GM18868 (cell line): ENCODE results near the gene DENND1A.
"Not testable (repeated sequence)": the region's sequence is repeated elsewhere in the genome, so short reads cannot be mapped to it uniquely, and the experiment has no call there.

Source experiments
- ATAC-seq: cut with Tn5 transposase; IDR thresholded peaks from one replicate; pipeline ENCODE4 v1.9.1; 2021; ENCODE audit warnings: mild to moderate bottlenecking, moderate library complexity; ENCODE audit not compliant: unreplicated experiment

Gene DENND1A

DNA sequence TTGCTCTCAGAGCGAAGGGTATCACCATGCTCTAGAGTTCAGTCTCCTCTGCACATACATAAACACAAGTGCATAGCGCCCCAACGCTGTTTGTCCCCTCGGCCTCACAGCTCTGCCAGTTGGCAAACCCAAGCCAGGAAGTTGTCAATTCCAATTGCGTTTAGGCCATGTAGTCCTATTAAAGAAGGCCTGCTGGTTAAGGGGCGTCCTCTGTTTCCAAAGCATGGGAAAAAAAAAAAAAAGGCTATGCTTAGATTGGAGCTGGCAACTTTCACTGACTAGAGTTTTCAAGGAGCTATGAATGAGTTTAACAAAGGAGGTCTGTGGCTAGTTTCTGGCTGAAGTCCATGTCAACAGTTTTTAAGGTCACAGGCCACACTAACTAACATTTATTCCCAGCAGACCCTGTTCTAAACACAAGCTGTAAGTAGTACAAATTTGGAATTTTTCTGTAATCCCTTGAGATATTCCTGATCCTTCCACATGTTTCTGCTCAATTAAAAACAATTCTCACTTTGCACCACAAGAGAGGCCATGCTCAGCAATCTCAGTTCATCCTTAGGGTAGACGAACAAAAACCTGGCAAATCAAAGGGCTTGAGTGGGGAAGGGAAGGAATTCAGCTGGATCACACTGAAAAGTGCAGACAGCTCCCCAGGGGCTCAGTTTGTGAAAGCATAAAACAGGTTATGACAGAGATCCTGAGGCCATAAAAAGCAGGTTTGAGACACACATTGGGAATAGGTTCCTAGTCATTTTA, 187.7 kb downstream of the DENND1A start:
- no peak for ATAC-seq

DNA sequence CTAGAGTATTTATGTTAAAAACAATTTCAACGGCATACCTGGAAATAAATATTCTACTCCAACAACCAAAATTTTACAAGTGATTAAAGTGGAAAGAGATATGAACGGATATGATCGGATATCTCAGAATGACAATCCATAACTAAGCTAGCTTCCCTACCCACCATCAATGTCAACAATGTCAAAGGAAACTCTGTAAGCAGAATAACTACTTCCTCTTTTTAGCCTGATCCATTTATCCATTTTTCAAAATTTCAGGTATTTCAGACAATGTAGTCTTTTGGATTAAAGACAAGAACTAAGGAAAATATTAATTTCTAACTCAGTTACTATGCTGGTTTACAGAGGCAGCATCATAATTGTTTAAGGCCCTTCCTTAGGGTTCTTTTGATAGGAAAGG, 188.7 kb downstream of the DENND1A start:
- ATAC-seq: no peak

DNA sequence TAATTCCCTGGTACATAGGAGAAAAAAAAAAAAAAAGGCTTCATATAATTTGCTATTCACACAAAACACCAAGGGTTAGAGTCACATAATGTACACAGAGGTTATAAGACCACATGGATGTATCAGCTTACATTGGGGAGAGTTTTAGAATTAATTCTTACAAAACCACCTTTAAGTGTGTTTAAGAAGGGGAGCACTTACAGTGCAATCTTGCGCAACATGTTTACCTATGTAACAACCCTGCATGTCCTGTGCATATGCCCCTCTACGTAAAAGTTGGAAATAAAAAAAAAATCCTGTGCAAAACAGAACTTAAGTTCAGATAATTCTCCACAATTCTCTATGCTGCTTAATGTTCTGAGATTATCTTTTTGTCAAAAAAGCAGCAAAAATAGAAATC, 190.0 kb downstream of the DENND1A start:
- ATAC-seq: no peak

DNA sequence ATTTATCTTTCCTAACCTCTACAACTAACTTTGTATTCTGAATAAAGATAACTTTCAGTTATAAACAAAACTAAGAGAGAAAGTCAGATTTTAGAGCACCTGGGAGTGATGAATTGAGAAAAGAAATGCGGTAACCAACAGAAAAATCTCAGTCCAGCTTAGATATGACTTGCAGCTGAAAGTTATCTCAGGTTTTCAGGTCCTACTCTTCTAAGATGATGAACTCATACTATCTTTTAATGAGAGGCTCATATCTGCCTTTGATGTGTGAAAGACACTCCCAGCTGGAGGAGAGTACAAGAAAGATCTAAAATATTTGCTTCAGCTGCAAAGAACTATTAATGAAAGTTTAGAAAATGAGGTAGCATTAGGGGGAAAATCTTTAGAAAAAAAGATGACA, 190.5 kb downstream of the DENND1A start:
- peak; percentile 52 for ATAC-seq

DNA sequence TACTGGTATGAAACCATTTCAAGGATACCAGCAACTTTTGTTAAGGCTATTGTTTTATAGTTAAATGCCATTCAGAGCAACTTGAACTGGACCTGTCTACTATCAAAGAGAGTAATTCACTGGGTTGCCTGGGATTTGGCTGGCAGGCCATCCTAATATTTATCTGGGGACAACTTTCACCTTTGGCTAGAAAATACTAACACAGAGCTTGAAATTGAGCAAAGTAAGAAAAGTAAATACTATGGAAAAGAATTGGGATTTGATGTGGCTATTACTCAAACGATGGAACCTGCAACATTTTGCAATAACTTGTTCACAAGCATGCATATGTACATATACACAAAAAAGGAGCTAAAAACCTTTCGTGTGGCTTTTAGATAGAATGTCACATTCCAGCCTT, 191.3 kb downstream of the DENND1A start:
- no peak for ATAC-seq

DNA sequence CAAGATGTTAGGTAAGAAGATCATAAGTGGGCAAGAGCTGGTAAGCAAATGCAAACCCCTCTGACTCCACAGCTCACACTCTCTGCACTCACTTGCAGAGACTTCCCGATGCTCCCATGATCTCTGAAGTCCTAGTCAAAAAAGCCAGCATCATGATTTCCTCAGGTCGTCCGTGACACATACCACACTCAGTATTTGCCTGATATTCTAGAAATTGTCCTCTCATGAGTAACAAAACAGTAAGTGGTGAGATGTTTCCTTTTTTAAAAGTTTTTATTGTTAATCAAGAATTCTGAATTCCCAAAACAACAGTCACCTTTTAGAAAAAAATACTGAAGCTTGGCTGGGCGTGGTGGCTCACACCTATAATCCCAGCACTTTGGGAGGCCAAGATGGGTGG, 194.6 kb downstream of the DENND1A start:
- no peak for ATAC-seq

DNA sequence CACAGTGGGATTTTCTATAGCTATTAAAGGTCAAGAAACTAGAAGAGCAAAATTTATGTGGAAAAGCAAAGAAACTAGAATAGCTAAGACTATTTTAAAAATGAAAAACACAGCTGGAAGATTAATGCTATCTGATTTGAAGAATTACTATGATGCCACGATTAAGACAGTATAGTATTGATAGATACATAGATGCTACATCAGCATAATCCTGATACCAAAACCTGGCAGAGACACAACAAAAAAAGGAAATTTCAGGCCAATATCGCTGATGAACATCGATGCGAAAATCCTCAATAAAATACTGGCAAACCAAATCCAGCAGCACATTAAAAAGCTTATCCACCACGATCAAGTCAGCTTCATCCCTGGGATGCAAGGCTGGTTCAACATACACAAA, 201.4 kb downstream of the DENND1A start:
- not testable (repeated sequence) for ATAC-seq

DNA sequence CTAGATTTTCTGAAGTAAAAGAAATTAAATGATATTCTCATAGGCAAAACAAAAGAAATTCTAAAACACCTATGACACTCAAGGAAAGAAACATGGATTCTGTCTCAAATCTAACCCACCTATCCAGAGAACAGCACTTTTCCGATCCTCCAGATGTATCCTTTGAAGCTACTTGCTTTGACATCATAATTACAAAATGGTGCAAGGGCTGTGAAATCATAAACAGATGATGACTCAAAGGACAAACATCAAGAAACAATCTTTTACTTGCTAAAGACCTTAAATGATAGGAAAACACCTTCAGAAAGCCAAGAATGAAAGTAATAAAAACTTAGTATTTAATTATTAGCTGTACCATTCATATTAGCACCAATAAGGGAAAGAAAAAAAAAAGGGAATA, 202.6 kb downstream of the DENND1A start:
- no peak for ATAC-seq

DNA sequence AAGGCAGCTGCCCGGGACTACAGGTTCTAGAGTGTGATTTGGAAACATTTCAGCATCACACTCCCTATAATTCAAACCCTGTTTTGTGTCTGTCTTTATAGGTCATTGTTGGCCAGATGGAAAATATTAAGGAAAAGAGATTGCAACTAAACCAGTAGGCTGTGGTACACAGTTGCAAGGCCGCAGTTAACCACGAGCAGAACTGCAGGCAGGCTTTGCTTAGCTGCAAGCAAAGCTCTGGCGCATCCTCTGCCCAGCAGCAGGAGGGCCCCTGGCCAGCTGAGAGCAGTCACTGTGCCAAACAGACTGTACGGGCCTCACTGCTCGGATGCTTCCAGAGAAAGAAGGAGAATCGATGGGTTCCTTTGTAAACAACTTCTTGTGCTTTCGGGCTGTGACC, 204.5 kb downstream of the DENND1A start:
- ATAC-seq: no peak

DNA sequence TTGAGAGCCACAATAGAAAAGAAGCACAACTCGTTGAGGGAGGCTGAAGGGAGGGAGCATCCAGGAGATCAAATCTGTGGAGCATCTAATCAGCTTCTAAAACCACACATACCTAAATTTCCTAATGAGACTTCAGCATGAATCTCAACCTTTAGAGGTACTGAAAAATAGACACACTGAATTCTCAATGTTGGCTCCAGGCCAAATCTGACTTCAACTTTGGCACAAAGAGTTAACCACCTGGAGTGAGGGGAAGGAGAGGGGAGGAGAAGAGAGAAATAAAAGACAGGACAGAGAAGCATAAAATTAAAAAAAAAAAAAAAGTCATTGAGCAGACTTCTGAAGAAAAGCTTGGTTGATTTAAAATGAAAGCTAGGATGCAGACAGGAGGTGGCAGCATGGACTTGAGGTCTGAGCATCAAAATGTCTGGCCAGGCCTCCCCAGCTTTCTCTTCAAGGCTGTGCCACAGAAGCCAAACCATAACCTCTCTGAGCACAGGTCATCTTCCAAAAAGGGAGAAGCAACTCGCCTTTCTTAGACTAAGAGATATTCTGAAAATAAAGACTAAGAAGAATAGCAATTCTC, 205.6 kb downstream of the DENND1A start:
- ATAC-seq: no peak

DNA sequence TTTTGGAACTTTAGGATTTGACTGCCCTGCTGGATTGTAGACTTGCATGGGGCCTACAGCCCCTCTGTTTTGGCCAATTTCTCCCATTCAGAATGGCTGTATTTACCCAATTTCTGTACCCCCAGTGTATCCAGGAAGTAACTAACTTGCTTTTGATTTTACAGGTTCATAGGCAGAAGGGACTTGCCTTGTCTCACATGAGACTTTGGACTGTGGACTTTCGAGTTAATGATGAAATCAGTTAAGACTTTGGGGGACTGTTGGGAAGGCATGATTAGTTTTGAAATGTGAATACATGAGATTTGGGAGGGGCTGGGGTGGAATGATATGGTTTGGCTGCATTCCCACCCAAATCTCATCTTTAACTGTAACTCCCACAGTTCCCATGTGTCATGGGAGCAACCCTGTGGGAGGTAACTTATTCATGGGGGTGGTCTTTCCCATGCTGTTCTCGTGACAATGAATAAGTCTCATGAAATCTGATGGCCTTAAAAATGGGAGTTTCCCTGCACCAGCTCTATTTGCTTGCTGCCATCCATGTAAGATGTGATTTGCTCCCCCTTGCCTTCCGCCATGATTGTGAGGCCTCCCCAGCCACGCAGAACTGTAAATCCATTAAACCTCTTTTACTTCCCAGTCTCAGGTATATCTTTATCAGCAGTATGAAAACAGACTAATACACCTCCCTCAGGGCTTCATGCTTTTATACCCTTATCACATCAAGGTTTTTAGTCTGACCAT, 206.6 kb downstream of the DENND1A start:
- no peak for ATAC-seq

DNA sequence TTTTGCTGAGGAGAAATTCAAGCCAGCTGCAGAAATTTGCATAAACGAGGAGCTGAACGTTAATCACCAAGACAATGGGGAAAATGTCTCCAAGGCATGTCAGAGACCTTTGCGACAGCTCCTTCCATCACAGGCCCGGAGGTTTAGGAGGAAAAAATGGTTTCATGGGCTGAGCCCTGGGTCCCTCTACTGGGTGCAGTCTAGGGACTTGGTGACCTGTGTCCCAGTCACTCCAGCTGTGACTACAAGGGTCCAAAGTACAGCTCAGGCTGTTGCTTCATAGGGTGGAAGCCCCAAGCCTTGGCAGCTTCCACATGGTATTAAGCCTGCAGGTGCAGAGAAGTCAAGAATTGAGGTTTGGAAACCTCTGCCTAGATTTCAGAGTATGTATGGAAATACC, 207.5 kb downstream of the DENND1A start:
- no peak for ATAC-seq

DNA sequence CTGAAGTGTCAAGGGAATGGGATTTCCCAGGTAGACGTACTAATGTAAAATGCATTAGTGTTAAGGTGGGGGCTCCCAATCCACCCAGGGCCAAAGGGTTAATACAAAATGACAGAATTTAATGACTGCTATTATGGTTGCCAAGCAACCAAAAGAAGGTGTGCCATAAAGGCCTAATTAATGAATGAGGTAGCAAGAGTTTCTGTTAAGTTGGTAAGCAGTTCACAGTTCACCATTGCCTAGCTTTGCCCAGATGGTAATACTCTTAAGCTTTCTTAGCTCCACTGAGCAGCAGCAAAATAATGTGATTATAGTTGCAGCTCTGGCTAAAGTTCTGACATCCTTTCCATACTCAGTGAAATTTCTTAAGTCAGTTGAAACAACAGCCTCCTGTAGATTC, 211.7 kb downstream of the DENND1A start:
- ATAC-seq: no peak

DNA sequence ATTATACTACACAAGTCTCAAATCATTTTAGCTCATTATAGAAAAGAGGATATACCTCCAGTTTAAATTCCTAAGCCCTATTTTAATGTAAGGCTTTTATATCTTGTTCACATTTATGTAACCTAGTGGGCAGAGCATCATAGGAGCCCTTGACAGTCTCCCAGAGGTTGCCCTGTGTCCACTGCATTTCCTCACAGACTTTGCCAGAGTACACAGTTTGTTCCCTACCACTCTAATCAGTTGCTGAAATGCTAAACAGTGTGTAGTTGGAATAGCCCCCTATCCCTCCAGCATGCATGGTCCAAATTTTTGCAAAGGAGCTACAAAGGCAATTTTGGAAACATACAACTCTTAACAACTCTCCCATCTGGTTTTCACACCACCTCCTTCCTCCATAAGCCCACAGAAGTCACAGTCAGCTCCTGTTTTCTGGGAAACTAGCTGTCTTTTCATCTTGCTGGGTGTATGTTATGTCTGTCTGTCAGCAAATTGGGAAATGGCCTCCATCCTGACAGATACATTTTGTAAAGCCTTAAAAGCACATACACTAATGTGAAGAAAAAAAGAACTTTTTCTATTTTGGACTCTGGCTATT, 212.2 kb downstream of the DENND1A start:
- no peak for ATAC-seq

DNA sequence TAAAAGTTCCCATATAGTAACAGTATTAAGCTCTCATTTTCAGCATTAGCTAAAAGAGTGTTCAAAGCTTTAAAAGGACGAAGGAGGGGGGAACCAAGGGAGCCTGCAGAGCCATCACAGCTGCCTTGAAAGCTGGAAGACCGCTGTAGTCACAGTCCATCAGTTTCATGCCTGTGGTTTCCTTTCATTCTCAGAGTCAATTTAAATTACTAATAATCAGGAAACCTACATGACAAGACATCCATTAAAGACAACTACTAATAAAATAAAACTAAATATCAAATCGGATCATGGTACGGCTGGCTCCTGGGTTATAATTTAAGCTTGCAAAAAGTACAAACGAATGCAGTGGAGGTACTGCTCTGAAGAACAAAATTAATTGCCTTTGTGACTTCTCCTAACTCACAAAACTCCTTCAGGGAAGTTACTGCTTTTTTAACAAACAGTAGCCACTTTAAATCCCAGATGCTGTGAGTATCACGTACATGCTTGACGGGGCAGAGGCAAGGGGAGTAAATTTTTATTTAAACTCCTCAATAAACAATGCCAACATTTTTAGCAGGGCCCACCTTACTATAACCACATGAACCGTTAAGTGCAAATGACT, 213.5 kb downstream of the DENND1A start:
- ATAC-seq: peak; percentile 73

DNA sequence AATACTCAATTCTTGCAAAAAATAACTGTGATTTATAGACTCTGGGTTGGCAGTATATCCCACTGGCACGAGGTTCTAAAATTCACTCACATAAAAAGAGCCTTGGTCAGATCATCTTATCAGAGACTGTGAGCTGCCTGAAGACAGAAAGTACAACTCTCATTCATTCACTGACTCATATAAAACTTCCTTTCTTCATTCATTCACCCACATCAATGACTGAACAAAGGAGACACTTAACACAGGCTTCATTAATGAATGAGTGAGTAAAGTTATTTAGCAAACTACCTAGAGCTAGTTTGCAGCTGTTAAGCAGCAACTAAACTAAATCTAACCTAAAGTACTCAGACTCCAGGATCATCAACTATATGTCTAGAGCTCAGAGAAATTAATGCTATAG, 214.7 kb downstream of the DENND1A start:
- no peak for ATAC-seq

DNA sequence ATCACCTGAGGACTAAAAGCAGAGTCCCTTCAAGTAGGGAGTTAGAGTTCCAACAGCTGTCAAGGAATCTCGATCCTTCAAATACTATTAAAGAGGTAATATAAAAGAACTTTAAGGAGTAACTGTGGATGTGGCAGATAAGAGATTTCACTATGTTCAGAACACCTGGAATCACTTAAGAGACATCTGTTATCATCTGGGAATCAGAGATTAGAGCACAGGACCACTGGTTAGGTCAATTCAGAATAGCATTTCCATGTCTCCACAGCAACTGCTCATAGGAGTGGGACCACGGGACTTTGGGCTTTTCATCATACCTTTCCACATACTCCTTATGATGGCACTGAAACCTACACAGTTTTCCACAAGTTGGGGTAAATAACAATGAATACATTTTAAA, 216.6 kb downstream of the DENND1A start:
- no peak for ATAC-seq

DNA sequence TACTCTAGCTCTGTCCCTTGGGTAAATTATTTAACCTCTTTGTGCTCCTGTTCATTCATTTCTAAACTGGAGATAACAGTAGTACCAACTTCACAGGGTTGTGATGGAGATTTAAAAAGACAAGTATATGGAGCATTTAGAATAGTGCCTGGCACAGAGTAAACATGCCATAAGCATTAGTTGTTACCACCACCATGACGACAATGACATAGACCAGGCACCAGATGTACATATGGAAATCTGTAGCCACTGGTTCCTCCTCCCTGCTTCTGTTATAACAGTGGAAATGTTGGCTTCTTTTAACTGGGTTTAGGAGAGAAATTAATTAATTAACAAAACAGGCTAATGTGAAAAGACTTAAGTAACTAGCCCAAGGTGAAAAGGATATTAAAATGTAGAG, 217.5 kb downstream of the DENND1A start:
- ATAC-seq: no peak

DNA sequence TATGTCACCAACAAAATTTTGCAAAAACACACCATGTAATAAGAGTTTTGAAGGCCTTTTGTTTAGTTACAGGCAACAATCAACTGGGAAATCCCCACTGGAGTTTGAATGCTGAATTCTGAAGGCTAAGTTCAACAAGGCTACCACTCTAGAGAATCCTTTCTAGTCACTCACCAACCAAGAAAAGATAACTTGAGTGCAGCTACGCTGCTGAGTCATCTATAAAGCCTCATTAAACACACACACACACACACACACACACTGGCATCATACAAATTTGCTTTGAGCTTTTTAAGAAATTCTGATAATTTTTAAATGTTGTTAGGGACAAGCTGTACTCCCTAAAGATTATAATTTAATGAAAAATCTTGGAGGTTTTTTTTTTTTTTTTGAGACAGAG, 219.6 kb downstream of the DENND1A start:
- peak; percentile 56 for ATAC-seq

DNA sequence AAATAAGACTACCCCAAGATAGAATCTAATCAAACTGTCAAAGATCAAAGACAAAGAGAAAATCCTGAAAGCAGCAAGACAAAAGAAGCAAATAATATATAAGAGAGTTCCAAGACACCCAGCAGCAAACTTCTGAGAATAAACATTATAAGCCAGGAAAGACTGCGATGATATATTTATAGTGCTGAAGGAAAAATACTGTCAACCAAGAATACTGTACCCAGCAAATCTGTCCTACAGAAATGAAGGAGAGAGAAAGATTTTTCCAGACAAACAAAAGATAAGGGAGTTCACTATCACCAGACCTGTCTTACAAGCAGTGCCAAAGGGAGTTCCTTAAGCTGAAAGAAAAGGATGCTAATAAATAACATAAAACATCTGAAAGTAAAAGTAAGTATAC, 227.4 kb downstream of the DENND1A start:
- no peak for ATAC-seq

DNA sequence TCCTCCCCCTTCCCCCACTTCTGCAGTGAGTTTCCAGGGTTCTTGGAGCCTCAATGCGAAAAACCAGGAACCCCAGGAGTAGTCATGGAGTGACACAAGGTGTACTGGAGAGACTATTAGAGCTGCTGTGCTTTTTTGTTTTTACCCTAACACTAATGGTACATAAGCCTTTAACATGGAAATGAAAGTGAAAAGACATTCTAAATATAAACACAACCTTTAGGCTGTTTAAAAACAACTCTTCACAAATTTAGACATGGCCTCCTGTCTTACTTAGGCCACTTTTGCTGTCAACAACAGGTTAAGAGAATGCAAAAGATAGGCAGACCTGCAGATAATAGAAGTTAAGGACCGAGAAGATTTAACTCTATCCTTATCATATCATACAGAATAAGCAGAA, 232.2 kb downstream of the DENND1A start:
- ATAC-seq: no peak
